GM12878 (cell line): Measurements from ENCODE around the gene FAM170B. TPM values are rescaled to one million over a fixed set of nuclear protein-coding genes. Genes with fewer than 3 reads are reported as not detected.

Experiments used
- ATAC-seq: fragments of 200-7000 bp; cut with Tn5 transposase; 3 replicates; pipeline ENCODE4 v1.9.1; 2020; ENCODE audit warnings: mild to moderate bottlenecking, moderate library complexity
- BruUV-seq: library from RNA; stranded (reverse); fragments of 400-500 nt; replicated peaks from 2 replicates; lab custom pipeline; 2021; lab: Mats Ljungman, UMichigan
- CTCF ChIA-PET: fragments of 300-600 bp; sonication (Branson Sonifier 250); formaldehyde crosslinking; extraction: SDS; loops from one replicate; lab custom pipeline; 2021; ENCODE audit warnings: inconsistent platforms; lab: Yijun Ruan, JAX
- POLR2A ChIA-PET: fragments of 350-600 bp; formaldehyde crosslinking; extraction: SDS; loops from one replicate; lab custom pipeline; 2021; ENCODE audit warnings: inconsistent platforms; lab: Charles Lee
- RAD21 ChIA-PET: fragments of 300-600 bp; sonication (Branson Sonifier 250); formaldehyde crosslinking; loops from one replicate; lab custom pipeline; 2023; ENCODE audit warnings: antibody characterized with exemption; ENCODE audit not compliant: unreplicated experiment; lab: Charles Lee
- SMC1A ChIA-PET: fragments of 300-600 bp; sonication (Branson Sonifier 250); formaldehyde crosslinking; loops from one replicate; lab custom pipeline; 2023; ENCODE audit not compliant: unreplicated experiment, uncharacterized antibody; lab: Charles Lee
- DNase-seq: peaks from one replicate; pipeline ENCODE4 v3.0.0-alpha.2; 2011; ENCODE audit warnings: low read depth, low spot score
- FAIRE-seq: peaks from 3 replicates; lab custom pipeline; 2011; peaks lifted over from hg19 to GRCh38; lab: Jason Lieb, UNC
- H2AFZ ChIP-seq: 2 replicates; pipeline ENCODE4 v1.6.0; 2011; ENCODE audit warnings: low read depth, low read length, control low read depth; ENCODE audit not compliant: control insufficient read depth
- H3K27ac ChIP-seq: 2 replicates; pipeline ENCODE4 v1.5.1; 2011; ENCODE audit warnings: control low read depth; ENCODE audit not compliant: control insufficient read depth, insufficient read depth
- H3K27me3 ChIP-seq, 2 experiments: replicated peaks in 1 of 2; 2 replicates each; pipeline versions ENCODE4 v1.6.0 to v1.6.1; 2011; ENCODE audit warnings: low read length in 1 of 2; ENCODE audit not compliant: control insufficient read depth in 2 of 2, insufficient read depth in 2 of 2
- H3K36me3 ChIP-seq, 2 experiments: 2 replicates each; pipeline ENCODE4 v1.5.1; 2011; ENCODE audit warnings: low read length in 1 of 2; ENCODE audit not compliant: control insufficient read depth in 2 of 2, insufficient read depth in 2 of 2
- H3K4me1 ChIP-seq: 2 replicates; pipeline ENCODE4 v1.6.1; 2011; ENCODE audit warnings: mild to moderate bottlenecking, low read length, moderate library complexity, mixed read lengths; ENCODE audit not compliant: control insufficient read depth, insufficient read depth
- H3K4me2 ChIP-seq: 2 replicates; pipeline ENCODE4 v1.6.0; 2011; ENCODE audit warnings: control low read depth; ENCODE audit not compliant: control insufficient read depth, insufficient read depth
- H3K4me3 ChIP-seq: fragments of 200-600 bp; sonication (generic); 2 replicates; pipeline ENCODE4 v1.5.1; 2016
- H3K79me2 ChIP-seq: 2 replicates; pipeline ENCODE4 v1.6.0; 2011; ENCODE audit warnings: low read length; ENCODE audit not compliant: control insufficient read depth, insufficient read depth
- H3K9ac ChIP-seq: 2 replicates; pipeline ENCODE4 v1.8.0; 2011; ENCODE audit warnings: low read length, control low read depth, mixed read lengths; ENCODE audit not compliant: control insufficient read depth, insufficient read depth
- H3K9me3 ChIP-seq: replicated peaks from 3 replicates; pipeline ENCODE4 v1.5.1; 2011; ENCODE audit warnings: mild to moderate bottlenecking, low read length; ENCODE audit not compliant: control insufficient read depth, insufficient read depth
- H4K20me1 ChIP-seq: 2 replicates; pipeline ENCODE4 v1.6.0; 2011; ENCODE audit not compliant: control insufficient read depth, insufficient read depth
- CREM ChIP-seq: IDR thresholded peaks from 2 replicates; pipeline ENCODE4 v1.6.1; 2014; ENCODE audit warnings: antibody characterized with exemption, low read depth
- FOS ChIP-seq: IDR thresholded peaks from 3 replicates; pipeline ENCODE4 v1.6.1; 2011; ENCODE audit warnings: borderline replicate concordance; ENCODE audit not compliant: insufficient read length; ENCODE audit errors: extremely low read depth
- FOXK2 ChIP-seq: fragments of 450-650 bp; IDR thresholded peaks from 2 replicates; pipeline ENCODE4 v1.6.1; 2017; ENCODE audit warnings: mild to moderate bottlenecking, moderate library complexity
- GATAD2B ChIP-seq: fragments of 450-650 bp; conservative IDR thresholded peaks from 2 replicates; pipeline ENCODE4 v1.6.1; 2017; ENCODE audit warnings: low read depth, mild to moderate bottlenecking, moderate library complexity
- NR2C2 ChIP-seq: IDR thresholded peaks from 2 replicates; pipeline ENCODE4 v1.6.1; 2011; ENCODE audit warnings: borderline replicate concordance, low read depth; ENCODE audit not compliant: control insufficient read depth, insufficient read length
- RB1 ChIP-seq: fragments of 450-650 bp; formaldehyde crosslinking; IDR thresholded peaks from 2 replicates; pipeline ENCODE4 v1.6.1; 2017; ENCODE audit warnings: mild to moderate bottlenecking, borderline replicate concordance
- RELB ChIP-seq: fragments of 450-650 bp; IDR thresholded peaks from 2 replicates; pipeline ENCODE4 v1.6.1; 2017; ENCODE audit warnings: low read depth, mild to moderate bottlenecking, moderate library complexity
- REST ChIP-seq: IDR thresholded peaks from 2 replicates; pipeline ENCODE4 v1.6.1; 2012; ENCODE audit warnings: mild to moderate bottlenecking, low read depth, low read length
- RFX5 ChIP-seq: IDR thresholded peaks from 2 replicates; pipeline ENCODE4 v1.6.1; 2011; ENCODE audit warnings: low read depth, low read length, improper control_type of control experiment
- SMC3 ChIP-seq: IDR thresholded peaks from 2 replicates; pipeline ENCODE4 v1.6.1; 2011; ENCODE audit warnings: low read length, improper control_type of control experiment, borderline replicate concordance
- SRF ChIP-seq, 2 experiments: IDR thresholded peaks; 2 replicates each; pipeline ENCODE4 v1.6.1; 2011; ENCODE audit warnings: low read depth in 2 of 2, low read length in 2 of 2, mild to moderate bottlenecking in 1 of 2, moderate library complexity in 1 of 2
- ZBTB11 ChIP-seq: fragments of 450-650 bp; formaldehyde crosslinking; IDR thresholded peaks from 2 replicates; pipeline ENCODE4 v1.5.0; 2022; ENCODE audit warnings: mild to moderate bottlenecking, missing genetic modification characterization
- WGBS: methylation state at CpG from one replicate; pipeline ENCODE4 v1.1.6; 2016; ENCODE audit warnings: low lambda C conversion rate; ENCODE audit not compliant: insufficient replicate concordance, insufficient coverage; ENCODE audit errors: missing lambda C conversion rate; 5-methylcytosine and 5-hydroxymethylcytosine counted together
- in situ Hi-C: fragments of 300-500 bp; cut with MboI; formaldehyde crosslinking; loops from 9 replicates; pipeline ENCODE4 v1.14.3; 2018; ENCODE audit warnings: mixed read lengths
- intact Hi-C: fragments of 100-400 bp; cut with micrococcal nuclease; formaldehyde crosslinking; loops from one replicate; pipeline ENCODE4 v1.14.2; 2022; ENCODE audit not compliant: unreplicated experiment
- polyA plus RNA-seq, 11 experiments: library from polyadenylated mRNA; depleted of rRNA in 4 of 11; unstranded in 6 of 11; stranded (reverse) in 5 of 11; fragments of >200 nt; fragmentation: Nextera tagmentation in 4 of 11; fragmentation: Illumina TruSeq in 1 of 11; extraction: Ambion mirVana in 4 of 11; extraction: Trizol in 1 of 11; gene quantifications; 1 replicate in 1 of 11; 2 replicates in 10 of 11; pipeline versions ENCODE4 v1.2.1 to v1.2.3, GENCODE V29; 2011 to 2016; ENCODE audit warnings: inconsistent platforms in 2 of 11, missing spikeins in 2 of 11, low read depth in 1 of 11
- total RNA-seq, 4 experiments: library from RNA; depleted of rRNA in 3 of 4; stranded (reverse); fragments of >200 nt in 3 of 4; fragmentation: Illumina TruSeq in 1 of 4; extraction: Trizol in 1 of 4; gene quantifications; 2 replicates each; pipeline versions ENCODE4 v1.2.1 to v1.2.3, GENCODE V29; 2013 to 2021

The FAM170B gene
- total and polyA plus RNA-seq, 10 of the 15 experiments (the other 5 are each of a cell fraction or from before 2014, with no cell fraction given) = not detected

GRCh38 chr10:49168171-49168540 lies 34.3 kb upstream of the FAM170B start:
- Histone ChIP-seq H4K20me1 (no peaks in the 10 kb centered on the region), H3K4me2 (no peak overlapping the region), H3K4me3 (no peak overlapping the region), H3K79me2 (no peaks in the 10 kb centered on the region), H3K27me3 (no peaks in the 10 kb centered on the region), H3K27ac (no peak overlapping the region), H3K36me3 (peaks cover 0 to 4% of the 10 kb centered on the region in 2 experiments; a peak in 2 of 4 replicates), H3K9me3 (no peaks in the 10 kb centered on the region), H3K4me1 (peaks cover 13% of the 10 kb centered on the region), H3K9ac (no peak overlapping the region), H2AFZ (no peak overlapping the region)
- ChIA-PET RAD21 (no interaction called here), POLR2A (no interaction called here), SMC1A (no interaction called here), CTCF (interaction anchor here (1.8 to 2.2 kb wide), 2 partner anchors 344 to 511 kb away, joined by 6 read pairs; no protein-coding TSS in a partner anchor)
- 69% methylated on average over 4 of the region's 4 CpGs for WGBS
- in situ Hi-C loops = no loop called here
- no peak for ATAC-seq
- no TSS peak for BruUV-seq
- no peak for FAIRE-seq
- no peak for TF ChIP-seq CREM
- no peak for TF ChIP-seq NR2C2
- TF ChIP-seq RELB = no peak
- no peak for TF ChIP-seq REST
- no peak for TF ChIP-seq GATAD2B
- TF ChIP-seq RB1 = no peak
- no peak for TF ChIP-seq FOXK2
- no peak for TF ChIP-seq ZBTB11 (CRISPR knock-in tag)
- no peak for TF ChIP-seq SMC3
- TF ChIP-seq RFX5 = no peak
- TF ChIP-seq SRF (IDR thresholded peaks at IDR 0.05; ENCODE audit: low read depth in 2 of 2, low read length in 2 of 2) = no peak
- TF ChIP-seq FOS = no peak
- DNase-seq = no peak
- intact Hi-C loops = no loop called here
